NCI-H2029 treated with DMSO at 0.1 percent for 48 hours (cell line): ENCODE measurements around the gene MAGEB17.
"Not testable (repeated sequence)": the region's sequence is repeated elsewhere in the genome, so short reads cannot be mapped to it uniquely, and the experiment has no call there.

Experiments
- DNase-seq: peaks from one replicate; lab custom pipeline; 2025; lab: John Stamatoyannopoulos, UW

Gene MAGEB17

DNA sequence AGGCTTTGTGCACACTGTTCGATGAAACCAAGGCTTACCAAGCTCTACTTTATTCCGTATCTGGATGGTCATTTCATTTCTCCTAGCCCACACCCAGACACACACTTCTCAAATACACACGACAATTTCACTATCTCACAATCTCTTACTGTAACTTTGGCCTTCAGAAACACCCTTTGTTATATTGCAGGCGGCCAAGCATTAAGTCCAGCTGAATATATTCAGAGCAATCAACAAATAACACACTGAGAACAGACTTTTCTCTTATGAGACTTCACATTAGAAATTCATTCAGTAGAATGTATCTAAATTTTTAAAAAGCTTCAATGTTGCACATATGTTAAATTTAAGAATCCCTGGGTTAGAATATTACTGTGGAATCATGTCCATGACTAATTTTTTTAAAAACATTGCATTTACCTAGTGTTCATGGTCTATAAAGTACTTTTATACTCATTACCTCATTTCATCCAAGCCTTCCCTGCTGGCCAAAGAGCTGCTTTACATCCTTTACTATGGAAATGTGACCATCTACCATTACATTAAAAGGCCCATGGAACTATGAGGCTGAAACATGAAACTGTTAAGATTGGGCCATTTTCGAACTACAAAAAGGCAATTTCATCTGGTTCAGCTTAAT lies 10.5 kb upstream of the MAGEB17 start:
- DNase-seq: no peak

GRCh38 chrX:16160729-16161128 lies 6.6 kb upstream of the MAGEB17 start:
- no peak for DNase-seq

- DNase-seq: not testable (repeated sequence)
These were observed 6.1 kb upstream of the MAGEB17 start for GRCh38 chrX:16161173-16161572.

- DNase-seq: no peak
These were observed 4.9 kb upstream of the MAGEB17 start for GRCh38 chrX:16162391-16162790.

DNA sequence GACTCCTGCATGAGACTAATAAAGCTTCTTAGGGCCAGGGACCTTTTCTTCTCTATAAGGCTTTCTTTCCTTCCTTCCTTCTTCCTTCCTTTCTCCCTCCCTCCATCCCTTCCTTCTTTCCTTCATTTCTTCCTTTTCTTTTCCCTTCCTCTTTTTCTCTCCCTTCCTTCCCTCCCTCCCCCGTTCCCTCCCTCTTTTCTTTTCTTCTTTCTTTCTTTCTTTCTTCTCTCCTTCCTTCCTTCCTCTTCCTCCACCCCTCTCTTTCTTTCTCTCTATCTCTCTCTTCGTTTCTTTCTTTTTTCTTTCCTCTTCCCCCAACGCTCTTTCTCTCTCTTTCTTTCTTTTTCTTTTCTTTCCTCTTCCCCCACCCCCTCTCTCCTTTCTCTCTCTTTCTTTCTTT lies 2.5 kb upstream of the MAGEB17 start:
- no peak for DNase-seq

- no peak for DNase-seq
These were observed 3.8 kb downstream of the MAGEB17 start for GRCh38 chrX:16171039-16171438.

GRCh38 chrX:16171944-16172343 lies 4.7 kb downstream of the MAGEB17 start:
- no peak for DNase-seq

DNA sequence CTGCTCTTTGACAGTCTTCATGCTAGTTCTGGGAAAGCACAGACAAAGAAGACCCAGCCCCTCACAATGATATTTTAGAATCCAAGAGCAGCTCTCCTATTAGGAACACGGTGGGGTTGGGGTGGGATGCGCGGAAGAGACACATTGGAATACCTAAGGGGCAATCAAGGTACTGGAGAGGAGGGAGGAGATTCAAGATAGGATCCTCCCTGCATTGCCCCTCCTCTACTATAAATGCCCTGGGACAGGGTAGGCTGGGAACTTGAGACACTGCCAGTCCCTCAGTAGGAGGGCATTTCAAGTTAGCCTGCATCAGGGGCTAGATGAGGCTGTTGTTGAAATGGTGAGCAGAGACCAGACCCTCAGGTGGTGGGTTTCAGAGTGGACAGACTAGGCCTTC lies 5.1 kb downstream of the MAGEB17 start:
- DNase-seq: no peak

DNA sequence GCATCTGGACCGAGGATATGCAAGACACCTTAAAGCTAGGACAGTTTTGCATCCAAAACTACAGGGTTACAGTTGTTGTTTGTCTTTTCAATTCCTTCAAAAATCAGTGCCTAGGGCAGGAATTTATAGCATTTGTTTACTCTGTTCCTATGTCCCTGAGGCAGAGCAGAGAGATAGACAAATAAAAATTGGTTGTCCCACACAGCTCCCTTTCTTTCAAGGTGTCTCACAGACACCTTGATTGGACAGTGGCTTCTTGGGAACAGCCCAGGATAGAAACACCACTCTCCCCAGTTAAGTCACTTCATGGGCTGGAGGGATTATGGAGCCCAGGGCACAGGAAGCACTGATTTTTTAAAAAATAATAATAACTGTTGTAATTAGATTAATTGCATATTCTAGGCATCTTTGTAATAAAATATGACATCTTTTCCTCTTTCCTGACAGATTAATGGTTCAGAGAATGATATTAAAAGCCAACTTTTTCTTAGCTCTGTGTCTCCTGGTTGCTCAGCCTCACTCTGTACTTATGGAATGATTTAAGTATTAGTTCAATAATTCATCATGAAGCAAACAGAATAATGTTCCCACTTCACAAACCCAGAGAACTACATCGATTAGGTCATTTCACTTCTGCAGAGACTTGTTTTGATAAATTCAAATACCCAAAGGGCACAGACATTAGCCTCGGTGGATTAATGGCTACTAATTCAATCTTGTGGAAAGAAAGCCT lies 8.2 kb downstream of the MAGEB17 start:
- no peak for DNase-seq

DNA sequence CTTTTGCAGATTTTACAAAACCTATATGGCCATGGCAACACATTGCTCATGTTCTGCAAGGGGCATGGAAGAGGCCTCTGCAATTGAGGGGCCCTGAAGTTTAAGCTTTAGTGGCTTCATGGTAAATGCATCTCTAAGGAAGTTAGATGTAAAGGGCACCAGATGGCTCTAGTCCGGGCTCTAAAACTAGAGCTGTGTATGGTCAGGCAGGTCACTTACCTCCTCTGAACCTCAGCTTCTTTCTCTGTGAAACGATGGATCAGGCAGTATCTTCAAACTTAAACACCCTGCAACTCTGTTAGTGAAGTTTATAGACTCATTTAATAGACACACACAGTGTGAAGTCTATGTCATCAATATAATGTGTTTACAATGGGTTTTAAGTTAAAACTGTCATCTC lies 10.0 kb downstream of the MAGEB17 start:
- DNase-seq: no peak

DNA sequence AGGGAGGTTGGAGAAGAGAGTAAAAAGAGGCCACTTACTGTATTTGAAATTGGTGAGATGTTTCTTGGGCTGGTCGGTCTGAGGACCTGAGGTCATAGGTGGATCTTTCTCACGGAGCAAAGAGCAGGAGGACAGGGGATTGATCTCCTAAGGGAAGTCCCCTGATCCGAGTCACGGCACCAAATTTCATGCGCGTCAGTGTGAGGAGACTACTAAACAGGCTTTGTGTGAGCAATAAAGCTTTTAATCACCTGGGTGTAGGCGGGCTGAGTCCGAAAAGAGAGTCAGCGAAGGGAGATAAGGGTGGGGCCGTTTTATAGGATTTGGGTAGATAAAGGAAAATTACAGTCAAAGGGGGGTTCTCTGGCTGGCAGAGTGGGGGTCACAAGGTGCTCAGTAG lies 16.6 kb downstream of the MAGEB17 start:
- not testable (repeated sequence) for DNase-seq

- DNase-seq: no peak
These were observed 18.4 kb downstream of the MAGEB17 start for GRCh38 chrX:16185725-16186136.

DNA sequence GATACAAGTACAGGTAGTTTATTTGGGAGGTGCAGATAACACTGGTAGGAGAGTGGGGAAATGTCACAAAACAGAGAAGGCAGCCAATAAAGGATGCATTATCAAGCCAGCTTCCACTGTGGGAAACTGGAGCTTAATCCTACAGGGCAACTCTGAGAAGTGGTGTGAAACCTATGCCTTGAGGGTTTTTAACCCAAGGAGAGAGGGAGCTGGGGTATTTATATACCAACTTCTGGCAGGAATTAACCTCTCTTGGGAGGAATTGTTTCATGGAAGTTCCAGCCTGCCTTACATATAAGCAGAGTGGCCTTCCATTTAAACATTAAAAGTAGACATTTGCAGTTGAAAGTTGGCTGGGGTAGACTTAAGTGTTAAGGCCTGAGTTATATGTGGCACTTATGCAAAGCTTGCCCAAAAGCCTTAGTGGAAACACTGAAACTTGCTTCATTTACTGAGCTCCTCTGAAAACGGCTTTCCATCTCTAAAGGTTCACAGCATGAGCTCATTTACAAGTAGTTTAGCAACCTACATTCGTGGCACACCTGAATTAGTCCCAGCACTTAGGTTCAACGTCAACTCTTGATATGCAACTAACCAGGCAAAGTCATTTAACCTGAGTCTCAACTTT lies 19.2 kb downstream of the MAGEB17 start:
- DNase-seq: no peak

DNA sequence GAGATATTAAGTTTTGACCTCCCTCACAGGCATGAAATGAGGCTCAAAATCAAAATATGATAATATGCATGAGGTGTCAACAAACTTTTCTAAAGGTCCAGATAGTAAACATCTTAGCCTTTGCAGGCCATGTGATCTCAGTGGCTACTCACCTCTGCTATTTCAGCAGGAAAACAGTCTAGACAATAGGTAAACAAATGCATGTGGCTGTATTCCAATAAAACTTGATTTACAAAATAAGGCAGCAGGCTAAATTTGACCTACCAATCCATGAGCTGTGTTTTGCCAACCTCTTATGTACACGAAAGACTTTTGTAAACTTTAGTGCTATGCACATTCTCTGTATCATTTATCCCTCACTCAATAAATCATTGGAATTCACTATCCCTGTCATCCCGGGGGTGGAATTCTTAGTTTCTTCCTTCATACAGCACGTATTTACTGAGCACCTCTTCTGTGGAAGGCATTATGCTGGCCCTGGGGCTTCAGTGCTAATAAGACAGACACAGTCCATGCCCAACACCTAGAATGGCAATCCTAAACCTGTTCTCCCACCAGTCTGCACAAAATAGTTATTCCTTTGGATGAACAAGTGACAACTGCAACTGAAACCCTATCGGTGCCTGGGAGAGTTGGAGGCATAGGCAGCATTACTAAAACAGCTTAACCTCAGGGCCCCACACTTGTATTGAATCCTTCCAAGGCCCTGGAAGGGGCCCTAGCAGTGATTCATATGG lies 19.9 kb downstream of the MAGEB17 start:
- DNase-seq: no peak

- DNase-seq: no peak
These were observed 21.4 kb downstream of the MAGEB17 start for GRCh38 chrX:16188687-16189086.

- DNase-seq: no peak
These were observed 24.3 kb downstream of the MAGEB17 start for GRCh38 chrX:16191605-16192004.

DNA sequence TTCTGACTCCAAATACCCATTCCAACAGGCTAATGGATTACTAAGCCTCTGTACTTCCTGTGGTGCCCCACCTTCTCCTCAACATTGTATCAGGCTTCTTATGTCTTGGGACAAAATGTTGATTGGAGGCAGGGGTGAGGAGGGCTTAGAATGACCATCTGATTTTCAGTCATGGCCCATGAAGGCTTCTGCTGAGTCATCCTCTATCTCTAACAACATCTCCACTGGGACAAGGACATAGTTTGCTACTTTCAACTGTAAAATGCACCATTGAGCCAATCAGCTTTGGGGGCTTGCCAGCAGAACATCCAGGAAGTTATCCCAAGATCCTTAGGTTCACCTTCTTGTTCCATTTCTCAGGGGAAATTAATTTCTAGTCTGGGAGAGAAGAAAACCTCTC lies 29.5 kb downstream of the MAGEB17 start:
- DNase-seq: no peak

GRCh38 chrX:16199343-16199742 lies 32.1 kb downstream of the MAGEB17 start:
- DNase-seq: no peak

- no peak for DNase-seq
These were observed 35.7 kb downstream of the MAGEB17 start for GRCh38 chrX:16202943-16203342.

- DNase-seq: no peak
These were observed 37.3 kb downstream of the MAGEB17 start for GRCh38 chrX:16204538-16204937.

DNA sequence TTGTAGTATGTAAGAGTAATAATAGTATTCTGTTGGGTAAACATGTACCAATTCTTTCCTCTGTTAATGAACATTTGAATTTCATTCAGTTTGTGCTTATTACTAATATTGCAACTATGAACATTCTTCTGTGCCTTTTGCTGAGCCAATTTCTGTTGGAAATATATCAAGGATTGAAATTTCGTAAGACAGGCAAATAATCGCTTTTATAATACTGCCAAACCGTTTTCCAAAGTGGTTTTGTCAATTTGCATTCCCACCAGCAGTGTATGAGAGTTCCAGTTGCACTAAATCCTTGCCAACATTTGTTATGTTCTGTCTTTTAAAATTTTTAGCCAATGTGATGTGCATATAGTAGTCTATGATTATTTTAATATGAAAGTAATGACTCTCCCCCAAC lies 38.6 kb downstream of the MAGEB17 start:
- DNase-seq: no peak

DNA sequence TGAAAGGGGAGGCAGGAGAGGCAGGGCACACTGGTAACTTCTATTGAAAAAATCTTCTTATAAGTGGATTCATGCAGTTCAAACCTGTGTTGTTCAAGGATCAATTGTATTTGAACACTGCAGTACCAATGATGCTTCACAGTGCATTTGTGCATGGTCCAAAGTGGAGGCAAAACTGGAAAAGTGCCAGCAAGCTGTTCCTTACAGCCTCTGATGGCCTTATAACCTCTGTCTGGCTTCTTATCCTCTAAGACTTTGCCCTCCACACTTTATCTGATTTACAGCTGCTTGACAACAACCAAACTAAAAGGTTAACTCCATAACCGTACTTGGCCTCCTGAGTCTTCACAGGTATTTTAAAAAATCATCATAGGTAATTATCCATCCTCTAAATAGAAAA lies 40.4 kb downstream of the MAGEB17 start:
- DNase-seq: no peak

- no peak for DNase-seq
These were observed 41.3 kb downstream of the MAGEB17 start for GRCh38 chrX:16208601-16209000.
